ENCODE measurements around the gene MREG.
"Not testable (repeated sequence)": the region's sequence is repeated elsewhere in the genome, so short reads cannot be mapped to it uniquely, and the experiment has no call there.

- not testable (repeated sequence) for TF ChIP-seq YY1 (IDR thresholded peaks at IDR 0.05; ENCODE audit: insufficient read depth, insufficient read length); SUZ12 (IDR thresholded peaks at IDR 0.05; ENCODE audit: extremely low read depth, insufficient read depth, insufficient read length); ZNF274 (IDR thresholded peaks at IDR 0.05; ENCODE audit: low read depth, low read length)
Observed at GRCh38 chr2:215988556-215989207, 24.7 kb downstream of the MREG start.

All from NT2/D1 (cell line).